A673 (cell line): ENCODE data around the gene CTNNA3.

Source experiments
- EZH2 ChIP-seq: fragments of 200-600 bp; sonication (generic); IDR thresholded peaks from 2 replicates; pipeline ENCODE4 v1.6.1; 2017; ENCODE audit warnings: borderline replicate concordance, low read depth, mild to moderate bottlenecking, mixed read lengths, antibody characterized with exemption, low read length; ENCODE audit not compliant: poor library complexity, severe bottlenecking
- TF ChIP-seq, protein P1 (sequence below): fragments of 300-800, 200-600 bp; sonication (generic); conservative IDR thresholded peaks from 2 replicates; pipeline ENCODE4 v1.5.1; 2017; ENCODE audit warnings: low read depth, mild to moderate bottlenecking, antibody characterized with exemption, low read length, moderate library complexity, mixed read lengths

GRCh38 chr10:66747451-66747850, 948.5 kb downstream of the CTNNA3 start:
- TF ChIP-seq, protein P1, sequence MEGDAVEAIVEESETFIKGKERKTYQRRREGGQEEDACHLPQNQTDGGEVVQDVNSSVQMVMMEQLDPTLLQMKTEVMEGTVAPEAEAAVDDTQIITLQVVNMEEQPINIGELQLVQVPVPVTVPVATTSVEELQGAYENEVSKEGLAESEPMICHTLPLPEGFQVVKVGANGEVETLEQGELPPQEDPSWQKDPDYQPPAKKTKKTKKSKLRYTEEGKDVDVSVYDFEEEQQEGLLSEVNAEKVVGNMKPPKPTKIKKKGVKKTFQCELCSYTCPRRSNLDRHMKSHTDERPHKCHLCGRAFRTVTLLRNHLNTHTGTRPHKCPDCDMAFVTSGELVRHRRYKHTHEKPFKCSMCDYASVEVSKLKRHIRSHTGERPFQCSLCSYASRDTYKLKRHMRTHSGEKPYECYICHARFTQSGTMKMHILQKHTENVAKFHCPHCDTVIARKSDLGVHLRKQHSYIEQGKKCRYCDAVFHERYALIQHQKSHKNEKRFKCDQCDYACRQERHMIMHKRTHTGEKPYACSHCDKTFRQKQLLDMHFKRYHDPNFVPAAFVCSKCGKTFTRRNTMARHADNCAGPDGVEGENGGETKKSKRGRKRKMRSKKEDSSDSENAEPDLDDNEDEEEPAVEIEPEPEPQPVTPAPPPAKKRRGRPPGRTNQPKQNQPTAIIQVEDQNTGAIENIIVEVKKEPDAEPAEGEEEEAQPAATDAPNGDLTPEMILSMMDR, result no peak
- TF ChIP-seq EZH2, result no peak
